HG03378 (cell line): ENCODE data around the gene UPK1B.

Experiments used
- ATAC-seq: cut with Tn5 transposase; IDR thresholded peaks from one replicate; pipeline ENCODE4 v1.9.1; 2021; ENCODE audit warnings: mild to moderate bottlenecking, moderate library complexity; ENCODE audit not compliant: unreplicated experiment

UPK1B gene

DNA sequence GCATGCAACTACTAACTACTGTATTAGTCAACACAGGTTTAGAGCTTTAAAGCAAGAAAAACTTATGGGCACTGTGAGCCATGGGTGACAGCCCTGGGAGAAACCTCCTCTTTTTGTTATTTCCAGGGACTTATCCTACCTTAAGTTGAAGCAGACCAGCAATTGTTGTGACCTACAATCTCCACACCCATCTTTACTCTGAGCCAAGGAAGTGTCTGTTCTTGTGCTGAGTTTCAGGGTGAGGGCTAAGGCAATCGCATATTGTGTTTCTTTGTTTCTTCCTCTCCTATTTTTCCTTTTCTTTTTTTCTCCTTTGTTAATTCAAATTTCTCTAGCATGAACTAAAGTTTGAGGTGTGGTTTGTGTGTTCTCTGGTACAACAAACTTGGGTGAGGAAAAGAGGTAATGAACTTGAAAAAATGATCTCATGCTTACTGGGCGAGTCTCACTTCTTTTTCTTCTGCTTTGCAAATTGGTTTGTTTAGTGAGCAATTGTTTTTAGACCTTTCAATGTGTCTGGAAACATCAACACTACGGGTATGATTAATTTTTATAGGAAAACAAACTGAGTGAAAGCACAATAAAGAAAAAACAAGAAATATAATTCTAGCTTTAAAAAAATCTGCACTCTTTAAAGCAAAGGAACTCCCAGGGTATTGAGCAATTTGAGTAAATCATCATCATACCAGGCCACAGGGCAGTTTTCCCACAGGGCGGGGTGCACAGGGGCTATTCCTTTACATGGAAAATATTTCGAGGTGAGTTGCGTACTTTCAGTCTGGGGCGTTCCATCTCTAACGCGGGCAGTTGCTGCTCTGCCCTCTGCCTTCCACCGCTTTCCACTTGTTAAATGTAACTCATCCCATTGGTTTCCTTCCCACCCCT lies 2.7 kb downstream of the UPK1B start:
- no peak for ATAC-seq

DNA sequence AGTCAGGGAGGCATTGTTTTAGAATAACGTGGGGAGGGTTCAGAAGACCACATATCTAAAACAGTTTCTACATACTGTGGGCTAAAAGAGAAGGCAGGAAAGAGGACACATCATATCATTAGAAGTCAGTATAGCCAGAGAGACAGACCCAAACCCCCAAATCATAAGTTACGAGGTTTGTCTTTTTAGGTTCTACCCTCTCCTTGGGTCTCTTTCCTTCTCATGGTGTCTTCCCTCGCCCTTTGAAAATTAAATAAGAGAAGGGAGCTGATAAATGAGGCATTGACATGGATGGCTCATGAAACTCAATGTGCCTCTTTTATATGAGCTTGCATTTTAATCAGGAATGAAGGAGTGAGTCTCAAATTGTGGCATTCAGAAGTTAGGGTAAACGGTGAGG lies 3.4 kb downstream of the UPK1B start:
- no peak for ATAC-seq

DNA sequence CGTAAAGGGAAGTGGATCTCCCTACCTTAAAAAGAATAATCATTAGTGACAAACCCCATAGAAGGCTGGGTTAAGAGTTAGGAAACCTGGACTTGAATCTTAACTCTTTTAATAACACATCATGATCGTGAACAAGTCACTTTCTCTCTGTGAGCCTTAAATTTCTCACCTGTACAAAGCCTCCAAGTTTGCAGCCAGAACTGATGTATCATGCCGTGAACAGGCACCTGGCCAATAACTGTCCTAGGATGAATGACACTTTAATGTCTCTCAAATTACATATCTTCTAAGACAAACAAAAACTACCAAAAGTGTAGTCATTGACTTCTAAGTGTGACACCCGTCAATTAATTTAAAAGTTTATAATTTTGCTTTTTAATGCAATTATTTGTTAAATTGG lies 3.9 kb downstream of the UPK1B start:
- ATAC-seq = no peak

GRCh38 chr3:119181765-119182164 lies 8.4 kb downstream of the UPK1B start:
- no peak for ATAC-seq

- no peak for ATAC-seq
Measured at GRCh38 chr3:119184111-119184510, 10.7 kb downstream of the UPK1B start.

GRCh38 chr3:119184796-119185570 lies 11.6 kb downstream of the UPK1B start:
- no peak for ATAC-seq

- ATAC-seq = no peak
Measured at GRCh38 chr3:119187266-119187665, 13.9 kb downstream of the UPK1B start.

DNA sequence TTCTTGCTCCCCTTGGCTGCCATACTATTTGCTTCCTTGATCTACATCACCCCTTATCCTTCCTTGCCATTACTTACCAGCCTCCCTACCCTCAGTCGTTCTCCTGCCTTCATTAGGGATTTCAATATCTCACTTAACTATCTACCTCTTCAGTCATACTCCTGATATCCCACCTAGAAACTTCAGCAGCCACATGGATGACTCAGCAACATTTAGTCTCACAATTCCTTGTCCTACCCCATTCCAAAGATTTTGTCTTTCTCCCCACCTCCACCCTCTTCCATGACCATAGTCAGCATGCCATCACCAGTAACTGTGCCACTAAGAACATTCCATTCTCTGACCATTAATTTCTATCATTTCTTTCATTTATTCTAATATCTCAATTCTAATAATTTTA lies 18.4 kb downstream of the UPK1B start:
- ATAC-seq = no peak

DNA sequence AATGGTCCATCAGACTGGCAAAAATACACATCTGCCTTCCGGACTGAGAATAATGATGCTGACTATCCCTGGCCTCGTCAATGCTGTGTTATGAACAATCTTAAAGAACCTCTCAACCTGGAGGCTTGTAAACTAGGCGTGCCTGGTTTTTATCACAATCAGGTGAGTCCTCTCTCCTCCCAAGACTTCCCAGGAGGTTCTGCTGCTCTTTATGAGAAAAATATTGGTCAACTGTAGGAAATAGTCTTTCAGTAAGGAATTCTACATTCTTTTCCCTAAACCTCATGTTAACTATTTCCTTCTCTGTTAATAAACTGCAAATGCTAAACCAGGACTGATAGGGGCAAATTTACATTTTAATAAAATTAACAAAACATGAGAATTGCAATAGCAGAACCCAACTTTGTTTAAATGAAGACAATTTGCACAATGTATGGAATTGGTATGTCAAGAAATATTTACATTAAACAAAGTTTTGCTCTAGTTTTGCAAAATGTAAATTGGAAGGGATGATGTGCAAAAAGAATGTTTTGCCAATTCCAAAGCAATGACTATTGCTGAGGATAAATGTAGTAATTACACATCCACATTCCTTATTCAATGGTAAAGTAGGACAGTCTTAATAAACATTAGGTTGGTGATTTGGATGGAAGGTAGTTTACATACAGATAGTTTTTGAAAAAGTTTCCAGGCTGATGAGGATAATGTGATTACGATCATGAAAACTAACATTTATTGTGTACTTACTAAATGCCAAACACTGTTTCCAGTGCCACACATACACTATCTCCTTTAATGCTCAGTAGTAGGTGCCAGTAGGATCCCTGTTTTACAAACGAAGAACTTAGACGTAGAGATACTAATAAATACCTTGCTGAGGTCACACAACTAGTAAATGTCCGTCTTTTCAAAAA lies 21.1 kb downstream of the UPK1B start:
- no peak for ATAC-seq

GRCh38 chr3:119195151-119195476 lies 21.7 kb downstream of the UPK1B start:
- ATAC-seq = no peak

DNA sequence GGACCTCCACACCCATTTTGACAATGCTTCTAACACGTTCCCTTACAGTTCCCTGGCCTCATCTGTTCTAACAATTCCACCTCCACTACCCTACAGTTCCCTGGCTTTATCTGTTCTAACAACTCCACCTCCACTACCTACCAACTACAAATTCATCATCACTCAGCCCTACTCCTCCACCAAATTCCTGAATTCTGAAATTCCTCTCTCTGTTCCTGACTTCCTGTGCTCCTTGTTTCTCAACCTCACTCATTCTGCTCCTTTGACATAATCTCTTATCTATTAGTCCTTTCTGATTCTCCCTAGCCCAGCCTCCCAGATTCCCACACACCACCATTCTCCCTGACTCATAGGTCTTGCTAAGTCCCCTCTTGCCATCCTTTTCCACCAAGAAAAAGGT lies 22.5 kb downstream of the UPK1B start:
- no peak for ATAC-seq

DNA sequence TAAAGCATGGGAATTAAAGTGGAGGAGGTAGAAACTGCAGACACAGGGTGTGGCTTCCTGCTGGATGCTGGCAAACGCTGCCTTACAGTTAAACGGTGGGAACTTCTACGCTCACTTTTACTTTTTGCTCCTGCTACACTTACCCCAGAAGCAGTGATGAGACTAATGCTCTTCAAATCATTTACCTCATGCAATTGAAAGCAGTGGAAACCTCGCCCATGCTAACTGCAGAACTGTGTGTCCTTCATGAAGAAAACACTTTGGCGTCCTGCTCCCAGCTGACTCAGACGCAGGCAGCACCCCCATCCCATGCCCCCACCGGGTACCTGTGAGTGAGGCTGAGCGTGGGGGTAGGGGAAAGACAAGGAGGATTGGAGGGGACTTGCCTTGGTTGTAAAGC lies 31.8 kb downstream of the UPK1B start:
- ATAC-seq = no peak

- ATAC-seq = no peak
Measured at GRCh38 chr3:119205685-119206084, 32.3 kb downstream of the UPK1B start.

DNA sequence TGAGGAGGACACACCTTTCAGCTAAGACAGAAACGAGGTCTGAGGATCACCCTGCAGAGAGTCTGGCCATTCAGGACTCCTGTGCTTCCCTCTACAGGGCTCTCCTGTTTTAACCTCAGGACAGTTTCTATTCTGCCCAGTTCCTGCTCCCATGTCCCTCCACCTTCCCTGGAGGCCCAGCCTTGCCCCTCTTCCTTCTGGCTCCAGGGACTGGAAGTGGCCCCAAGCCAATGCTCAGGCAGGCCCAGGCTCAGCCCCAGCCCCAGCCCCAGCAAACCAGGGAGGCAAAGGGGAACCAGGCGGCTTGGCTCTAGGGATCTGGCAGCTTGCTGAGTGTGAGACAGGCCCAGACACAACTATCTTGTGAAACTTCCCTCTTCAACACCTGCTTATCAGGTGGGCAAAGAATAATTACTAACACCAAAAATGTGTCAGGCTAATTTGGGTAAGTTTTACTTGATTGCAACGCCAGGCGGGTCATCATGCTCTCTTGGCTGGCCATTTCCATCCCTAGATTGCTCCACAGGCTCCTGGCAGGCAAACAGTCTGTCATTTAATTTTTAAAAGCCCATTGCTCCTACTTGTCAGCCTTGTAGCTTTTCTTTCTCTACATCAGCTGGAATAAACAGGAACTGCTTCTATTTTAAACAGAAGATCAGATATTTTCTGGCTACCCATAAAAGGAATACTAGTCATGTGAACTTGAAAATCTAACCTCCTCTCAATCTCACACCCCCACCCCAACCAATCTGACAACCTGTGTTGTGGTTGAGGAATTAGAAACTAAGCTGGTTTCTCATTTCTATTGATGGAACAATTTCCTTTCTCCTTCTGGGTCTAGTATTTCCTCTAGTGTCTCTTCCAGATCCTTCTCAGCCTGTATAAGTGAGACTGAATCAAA lies 33.5 kb downstream of the UPK1B start:
- no peak for ATAC-seq

DNA sequence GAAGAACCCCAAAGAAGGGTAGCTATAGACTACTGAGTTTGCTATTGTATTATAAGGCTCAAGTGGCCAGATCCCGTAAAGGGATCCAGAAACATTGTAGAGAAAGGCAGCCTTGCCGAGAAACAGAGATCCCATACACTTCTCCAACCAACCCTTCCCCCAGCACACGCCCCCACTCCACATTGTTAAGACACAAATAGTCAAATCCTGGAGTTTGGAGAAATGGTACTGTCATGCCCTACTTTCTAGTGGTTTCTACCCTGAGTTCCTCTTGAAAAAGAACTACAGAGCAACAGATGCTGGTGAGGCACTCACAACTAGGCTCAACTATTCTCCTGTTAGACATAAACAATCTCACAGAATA lies 34.1 kb downstream of the UPK1B start:
- no peak for ATAC-seq

- ATAC-seq = no peak
Measured at GRCh38 chr3:119211193-119211592, 37.8 kb downstream of the UPK1B start.

- no peak for ATAC-seq
Measured at GRCh38 chr3:119211803-119212202, 38.4 kb downstream of the UPK1B start.

- peak; percentile 100 for ATAC-seq
Measured at GRCh38 chr3:119219069-119219468, 45.7 kb downstream of the UPK1B start.

- no peak for ATAC-seq
Measured at GRCh38 chr3:119220198-119220597, 46.8 kb downstream of the UPK1B start.

- ATAC-seq = no peak
Measured at GRCh38 chr3:119220970-119221667, 47.7 kb downstream of the UPK1B start.
